Stimulated activated effector memory CD8-positive, alpha-beta T cell treated with anti-CD3 and anti-CD28 coated beads, Interleukin-12 subunit alpha, Interleukin-12 subunit beta, amount 100 ng/mL, for 72 hours (primary cell): ENCODE data around the gene PRKCQ.
"Not testable (repeated sequence)": the region's sequence is repeated elsewhere in the genome, so short reads cannot be mapped to it uniquely, and the experiment has no call there.

ENCODE experiments used
- ATAC-seq: fragments of 150-1000 bp; cut with Tn5 transposase; 2 replicates; pipeline ENCODE4 v1.10.0; 2021
- DNase-seq, 2 donors: peaks; one replicate each; pipeline ENCODE4 v3.0.0; 2021 to 2022; ENCODE audit warnings: low spot score in 2 of 2
- H3K27ac Mint-ChIP-seq: one replicate; pipeline ENCODE4 v1.8.0; 2022; ENCODE audit warnings: mild to moderate bottlenecking, mixed read lengths
- H3K36me3 Mint-ChIP-seq: one replicate; pipeline ENCODE4 v1.8.0; 2022; ENCODE audit warnings: mild to moderate bottlenecking, mixed read lengths
- H3K4me1 Mint-ChIP-seq: one replicate; pipeline ENCODE4 v1.8.0; 2022; ENCODE audit warnings: mixed read lengths
- H3K4me3 Mint-ChIP-seq: one replicate; pipeline ENCODE4 v1.8.0; 2022; ENCODE audit warnings: mild to moderate bottlenecking, mixed read lengths
- H3K9me3 Mint-ChIP-seq: one replicate; pipeline ENCODE4 v1.8.0; 2022; ENCODE audit warnings: mixed read lengths

The PRKCQ gene

GRCh38 chr10:6461961-6462360 is 118.1 kb downstream of the PRKCQ start:
- H3K4me1 Mint-ChIP-seq, result peaks cover 54% of the 10 kb centered on the region
- DNase-seq (no peak), ATAC-seq (no peak)
- H3K4me3 Mint-ChIP-seq, result no peak overlapping the region
- peaks cover 5% of the 10 kb centered on the region for H3K9me3 Mint-ChIP-seq
- peaks cover 100% of the 10 kb centered on the region for H3K36me3 Mint-ChIP-seq
- H3K27ac Mint-ChIP-seq, result peak overlapping the region; percentile 27

GRCh38 chr10:6460861-6461409 is 119.1 kb downstream of the PRKCQ start:
- ATAC-seq (no peak), DNase-seq (no peak)
- Mint-ChIP-seq H3K4me3 (no peak overlapping the region), H3K9me3 (peaks cover 5% of the 10 kb centered on the region), H3K36me3 (peaks cover 100% of the 10 kb centered on the region), H3K4me1 (peaks cover 44% of the 10 kb centered on the region), H3K27ac (no peak overlapping the region)

GRCh38 chr10:6458814-6459213 is 121.3 kb downstream of the PRKCQ start:
- DNase-seq (no peak), ATAC-seq (peak; percentile 44)
- H3K27ac Mint-ChIP-seq, result peak overlapping the region; percentile 68
- H3K9me3 Mint-ChIP-seq, result peaks cover 5% of the 10 kb centered on the region
- H3K4me1 Mint-ChIP-seq, result peaks cover 47% of the 10 kb centered on the region
- peaks cover 100% of the 10 kb centered on the region for H3K36me3 Mint-ChIP-seq
- no peak overlapping the region for H3K4me3 Mint-ChIP-seq

GRCh38 chr10:6457376-6457775 is 122.7 kb downstream of the PRKCQ start:
- Mint-ChIP-seq H3K9me3 (peaks cover 5% of the 10 kb centered on the region), H3K4me3 (no peak overlapping the region), H3K4me1 (peaks cover 47% of the 10 kb centered on the region), H3K36me3 (peaks cover 87% of the 10 kb centered on the region), H3K27ac (no peak overlapping the region)
- DNase-seq (no peak), ATAC-seq (no peak)

GRCh38 chr10:6456067-6456466 is 124.0 kb downstream of the PRKCQ start:
- DNase-seq (no peak), ATAC-seq (no peak)
- Mint-ChIP-seq H3K9me3 (peaks cover 4% of the 10 kb centered on the region), H3K36me3 (peaks cover 83% of the 10 kb centered on the region), H3K4me1 (peaks cover 43% of the 10 kb centered on the region), H3K27ac (peak overlapping the region; percentile 32), H3K4me3 (no peak overlapping the region)

DNA sequence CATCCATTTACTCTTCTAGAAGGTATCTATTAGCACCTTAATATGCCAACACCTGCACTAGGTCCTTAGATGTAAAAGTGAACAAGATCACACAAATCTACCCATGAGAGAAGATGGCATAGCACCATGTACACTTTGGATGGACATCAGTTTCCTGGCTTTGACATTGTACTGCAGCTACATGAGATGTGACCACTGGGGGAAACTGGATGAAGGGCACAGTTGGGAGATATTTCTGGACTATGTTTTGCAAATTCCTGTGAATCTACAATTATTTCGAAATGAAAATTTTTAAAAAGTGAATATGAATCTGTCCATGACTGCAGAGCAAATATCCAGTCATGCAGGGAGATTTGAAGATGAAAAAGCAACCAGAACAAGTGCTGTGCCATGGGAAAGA is 124.5 kb downstream of the PRKCQ start:
- Mint-ChIP-seq H3K4me3 (no peak overlapping the region), H3K36me3 (peaks cover 83% of the 10 kb centered on the region), H3K27ac (peak overlapping the region; percentile 32), H3K9me3 (no peaks in the 10 kb centered on the region), H3K4me1 (peaks cover 43% of the 10 kb centered on the region)
- ATAC-seq (no peak), DNase-seq (no peak)

- Mint-ChIP-seq H3K9me3 (no peaks in the 10 kb centered on the region), H3K27ac (peak overlapping the region; percentile 43), H3K4me1 (peaks cover 57% of the 10 kb centered on the region), H3K4me3 (no peak overlapping the region), H3K36me3 (peaks cover 89% of the 10 kb centered on the region)
- DNase-seq, result no peak
- ATAC-seq, result no peak
Measured at GRCh38 chr10:6446711-6447110, 133.4 kb downstream of the PRKCQ start.

- Mint-ChIP-seq H3K27ac (peak overlapping the region; percentile 38), H3K4me1 (peaks cover 58% of the 10 kb centered on the region), H3K36me3 (peaks cover 92% of the 10 kb centered on the region), H3K9me3 (no peaks in the 10 kb centered on the region), H3K4me3 (no peak overlapping the region)
- peak; percentile 29 to 67 for DNase-seq
- ATAC-seq, result peak; percentile 62
Measured at GRCh38 chr10:6445671-6446316, 134.3 kb downstream of the PRKCQ start.

- H3K36me3 Mint-ChIP-seq, result peaks cover 100% of the 10 kb centered on the region
- H3K9me3 Mint-ChIP-seq, H3K4me3 Mint-ChIP-seq, ATAC-seq, DNase-seq: not testable (repeated sequence)
- H3K4me1 Mint-ChIP-seq, result peaks cover 39% of the 10 kb centered on the region
- peak overlapping the region; percentile 50 for H3K27ac Mint-ChIP-seq
Measured at GRCh38 chr10:6439875-6440274, 140.2 kb downstream of the PRKCQ start.

DNA sequence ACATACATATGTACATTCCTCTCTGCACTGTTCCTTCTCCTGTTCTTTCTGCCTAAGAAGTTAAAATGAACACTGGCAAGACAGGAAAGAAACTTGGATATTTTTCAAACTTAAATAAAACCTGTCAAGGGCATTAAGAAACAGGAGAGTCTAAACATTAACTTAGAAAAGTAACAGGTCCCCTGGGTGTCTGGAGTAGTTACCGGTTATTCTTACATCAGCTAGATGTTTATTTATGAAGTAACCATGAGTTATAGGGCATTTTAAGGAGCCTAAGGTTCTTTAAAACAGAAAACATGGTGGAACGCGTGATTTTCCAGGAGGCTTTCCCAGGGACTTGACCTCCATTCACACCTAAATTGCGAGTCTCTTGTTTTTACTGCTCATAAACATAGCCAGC is 148.2 kb downstream of the PRKCQ start:
- Mint-ChIP-seq H3K4me1 (peaks cover 16% of the 10 kb centered on the region), H3K4me3 (no peak overlapping the region), H3K27ac (no peak overlapping the region), H3K36me3 (peaks cover 94% of the 10 kb centered on the region), H3K9me3 (no peaks in the 10 kb centered on the region)
- ATAC-seq (no peak), DNase-seq (no peak)

DNA sequence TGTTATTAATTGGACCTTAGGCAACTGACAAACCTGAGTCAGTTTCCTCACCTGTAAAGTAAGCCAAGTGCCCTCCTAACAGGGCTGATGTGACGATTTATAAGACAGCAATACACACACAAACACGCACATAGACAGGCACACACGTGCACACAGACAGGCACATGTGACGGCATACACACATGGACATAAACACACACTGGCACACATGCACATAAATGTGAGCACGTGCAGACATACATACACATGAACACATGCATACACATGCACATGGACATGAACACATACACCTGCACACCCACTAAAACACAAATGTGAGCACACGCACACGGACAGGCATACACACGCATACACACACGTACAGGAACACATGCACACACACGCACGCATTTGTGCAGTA is 148.9 kb downstream of the PRKCQ start:
- H3K4me1 Mint-ChIP-seq, result peaks cover 9% of the 10 kb centered on the region
- H3K9me3 Mint-ChIP-seq, result no peaks in the 10 kb centered on the region
- DNase-seq (no peak), ATAC-seq (no peak)
- H3K4me3 Mint-ChIP-seq, result no peak overlapping the region
- H3K36me3 Mint-ChIP-seq, result peaks cover 94% of the 10 kb centered on the region
- no peak overlapping the region for H3K27ac Mint-ChIP-seq

GRCh38 chr10:6430423-6430980 is 149.6 kb downstream of the PRKCQ start:
- H3K4me1 Mint-ChIP-seq, result peaks cover 16% of the 10 kb centered on the region
- no peak overlapping the region for H3K4me3 Mint-ChIP-seq
- ATAC-seq (no peak), DNase-seq (no peak)
- H3K9me3 Mint-ChIP-seq, result no peaks in the 10 kb centered on the region
- H3K27ac Mint-ChIP-seq, result no peak overlapping the region
- peaks cover 94% of the 10 kb centered on the region for H3K36me3 Mint-ChIP-seq

- Mint-ChIP-seq H3K4me3 (no peak overlapping the region), H3K27ac (peak overlapping the region; percentile 29), H3K9me3 (no peaks in the 10 kb centered on the region), H3K4me1 (peaks cover 33% of the 10 kb centered on the region), H3K36me3 (peaks cover 91% of the 10 kb centered on the region)
- ATAC-seq (no peak), DNase-seq (no peak)
Measured at GRCh38 chr10:6427357-6427959, 152.6 kb downstream of the PRKCQ start.

DNA sequence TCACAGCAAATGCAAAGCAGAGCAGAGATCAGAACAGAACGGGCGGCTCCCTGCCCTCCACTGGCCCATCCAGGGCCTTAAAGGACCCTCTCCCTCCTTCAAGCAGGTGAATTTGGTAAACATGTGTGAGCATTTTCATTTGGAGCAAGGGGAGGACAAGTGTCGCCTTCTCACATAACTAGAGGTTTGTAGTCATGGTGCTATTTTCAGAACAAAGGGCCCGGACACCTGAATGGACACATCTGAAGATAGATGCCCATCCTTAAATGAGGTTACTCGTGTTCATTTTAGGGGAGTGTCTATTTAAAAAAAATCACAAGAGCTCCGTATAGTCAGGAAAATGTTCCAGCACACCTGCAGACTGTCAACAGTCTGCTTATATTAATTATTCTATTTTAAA is 153.8 kb downstream of the PRKCQ start:
- ATAC-seq, result no peak
- H3K4me1 Mint-ChIP-seq, result peaks cover 34% of the 10 kb centered on the region
- peak overlapping the region; percentile 89 for H3K27ac Mint-ChIP-seq
- H3K9me3 Mint-ChIP-seq, result no peaks in the 10 kb centered on the region
- no peak for DNase-seq
- H3K36me3 Mint-ChIP-seq, result peaks cover 86% of the 10 kb centered on the region
- H3K4me3 Mint-ChIP-seq, result no peak overlapping the region

DNA sequence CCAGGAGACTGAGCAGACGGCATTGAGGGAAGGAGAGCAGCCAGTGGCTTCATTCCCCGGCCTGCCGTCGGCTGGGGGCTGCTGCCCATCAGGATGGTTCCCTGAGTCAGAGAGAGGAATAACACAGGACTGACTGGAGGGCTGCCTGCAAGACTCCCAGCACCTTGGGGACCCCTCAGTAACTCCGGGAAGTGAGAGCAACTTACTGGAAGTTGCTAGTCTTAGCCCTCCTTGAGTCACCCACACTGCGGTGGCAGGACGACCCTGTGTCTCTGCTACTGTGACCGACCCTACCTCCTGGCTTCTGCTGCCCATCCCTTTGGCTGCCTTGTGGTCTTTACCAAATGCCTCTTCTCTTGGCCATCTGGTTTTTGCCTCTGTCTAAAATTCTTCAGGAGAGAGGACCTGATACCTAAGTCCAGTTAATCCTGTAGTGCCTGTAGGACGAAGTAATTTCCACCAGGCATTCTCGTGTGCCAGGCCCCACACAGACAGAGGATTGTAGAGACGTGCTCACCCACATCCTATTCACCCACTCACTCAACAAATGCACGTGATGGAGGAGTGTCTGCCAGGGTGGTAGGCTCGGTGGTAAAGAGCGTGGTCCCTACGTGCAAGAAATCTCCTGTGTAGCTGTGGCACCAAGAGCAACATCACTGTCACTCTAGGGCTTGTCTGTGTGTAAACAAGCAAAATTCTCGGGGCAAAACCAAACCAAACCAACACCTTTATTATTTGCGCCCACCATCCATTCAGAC is 156.5 kb downstream of the PRKCQ start:
- ATAC-seq, result peak; percentile 64
- no peak for DNase-seq
- H3K4me3 Mint-ChIP-seq, result peak overlapping the region; percentile 42
- peaks cover 34% of the 10 kb centered on the region for H3K4me1 Mint-ChIP-seq
- H3K9me3 Mint-ChIP-seq, result peaks cover 3% of the 10 kb centered on the region
- H3K27ac Mint-ChIP-seq, result peak overlapping the region; percentile 95
- peaks cover 59% of the 10 kb centered on the region for H3K36me3 Mint-ChIP-seq
